Endothelial cell of umbilical vein (primary cell): Measurements from ENCODE around the gene COX4I1. TPM values are rescaled to one million over a fixed set of nuclear protein-coding genes. Genes with fewer than 3 reads are reported as not detected.

Experiments
- BruUV-seq: library from RNA; stranded (reverse); fragments of 400-500 nt; replicated peaks from 2 replicates; lab custom pipeline; 2021; lab: Mats Ljungman, UMichigan
- CTCF ChIA-PET: fragments of 300-600, 350-600 bp; sonication (Branson Sonifier 250); formaldehyde crosslinking; loops from one replicate; lab custom pipeline; 2021; ENCODE audit warnings: antibody characterized with exemption, inconsistent platforms; lab: Charles Lee
- POLR2A ChIA-PET: fragments of 300-600, 350-600 bp; sonication (Branson Sonifier 250); formaldehyde crosslinking; loops from one replicate; lab custom pipeline; 2021; ENCODE audit warnings: antibody characterized with exemption, inconsistent platforms; lab: Charles Lee
- DNase-seq: peaks from one replicate; pipeline ENCODE4 v3.0.0-alpha.2; 2011; ENCODE audit warnings: low read depth, low spot score
- FAIRE-seq: peaks from 2 replicates; lab custom pipeline; 2011; peaks lifted over from hg19 to GRCh38; lab: Jason Lieb, UNC
- H2AFZ ChIP-seq: 2 replicates; pipeline ENCODE4 v1.6.0; 2012; ENCODE audit warnings: low read depth, low read length, control low read depth, inconsistent platforms
- H3K27ac ChIP-seq: 2 replicates; pipeline ENCODE4 v1.5.1; 2011; ENCODE audit warnings: low read depth, mild to moderate bottlenecking, control low read depth, low read length, moderate library complexity; ENCODE audit not compliant: insufficient read depth
- H3K27me3 ChIP-seq, 2 experiments: 2 replicates each; pipeline versions ENCODE4 v1.6.0 to v1.6.1; 2011; ENCODE audit warnings: low read length in 2 of 2, mixed read lengths in 1 of 2; ENCODE audit not compliant: control insufficient read depth in 2 of 2, insufficient read depth in 2 of 2
- H3K36me3 ChIP-seq, 2 experiments: 2 replicates in 1 of 2; 3 replicates in 1 of 2; pipeline ENCODE4 v1.5.1; 2011; ENCODE audit warnings: low read length in 2 of 2, mild to moderate bottlenecking in 1 of 2, moderate library complexity in 1 of 2; ENCODE audit not compliant: control insufficient read depth in 2 of 2, insufficient read depth in 2 of 2; ENCODE audit errors: extremely low read depth in 1 of 2
- H3K4me1 ChIP-seq: 3 replicates; pipeline ENCODE4 v1.5.1; 2011; ENCODE audit warnings: mild to moderate bottlenecking, low read length; ENCODE audit not compliant: control insufficient read depth, insufficient read depth; ENCODE audit errors: extremely low read depth
- H3K4me2 ChIP-seq: 2 replicates; pipeline ENCODE4 v1.6.1; 2011; ENCODE audit warnings: low read length, control low read depth, mixed read lengths; ENCODE audit not compliant: insufficient read depth
- H3K4me3 ChIP-seq, 3 experiments: fragments of 200-600 bp in 1 of 3; sonication (generic), shearing (Covaris generic) in 1 of 3; replicated peaks in 1 of 3; 2 replicates each; pipeline ENCODE4 v1.5.1; 2011 to 2016; ENCODE audit warnings: control low read depth in 3 of 3, low read length in 3 of 3, mild to moderate bottlenecking in 2 of 3, inconsistent platforms in 1 of 3, low read depth in 1 of 3, moderate library complexity in 1 of 3; ENCODE audit not compliant: insufficient read depth in 1 of 3
- H3K79me2 ChIP-seq: 2 replicates; pipeline ENCODE4 v1.6.0; 2012; ENCODE audit warnings: low read length, inconsistent platforms; ENCODE audit not compliant: control insufficient read depth, insufficient read depth
- H3K9ac ChIP-seq: replicated peaks from 2 replicates; pipeline ENCODE3; 2011; ENCODE audit warnings: low read length, control low read depth; ENCODE audit not compliant: insufficient read depth; ENCODE audit errors: extremely low read depth
- H3K9me1 ChIP-seq: replicated peaks from 3 replicates; pipeline ENCODE4 v1.6.0; 2011; ENCODE audit warnings: mild to moderate bottlenecking, low read length; ENCODE audit not compliant: control insufficient read depth, insufficient read depth; ENCODE audit errors: extremely low read depth
- H3K9me3 ChIP-seq: replicated peaks from 2 replicates; pipeline ENCODE4 v1.5.1; 2012; ENCODE audit warnings: low read length, inconsistent platforms; ENCODE audit not compliant: control insufficient read depth, insufficient read depth
- H4K20me1 ChIP-seq: replicated peaks from 2 replicates; pipeline ENCODE3; 2011; ENCODE audit warnings: mild to moderate bottlenecking, low read length; ENCODE audit not compliant: control insufficient read depth, insufficient read depth; ENCODE audit errors: extremely low read depth
- EZH2 ChIP-seq: IDR thresholded peaks from 2 replicates; pipeline ENCODE4 v1.6.1; 2012; ENCODE audit warnings: borderline replicate concordance, low read depth, mild to moderate bottlenecking, moderate library complexity, low read length, inconsistent platforms; ENCODE audit not compliant: severe bottlenecking
- FOS ChIP-seq: IDR thresholded peaks from 2 replicates; pipeline ENCODE4 v1.6.1; 2011; ENCODE audit warnings: mild to moderate bottlenecking, low read length, moderate library complexity, borderline replicate concordance; ENCODE audit not compliant: insufficient read depth
- GATA2 ChIP-seq: IDR thresholded peaks from 2 replicates; pipeline ENCODE4 v1.7.0; 2011; ENCODE audit warnings: low read depth, mild to moderate bottlenecking, moderate library complexity, mixed read lengths, low read length; ENCODE audit not compliant: insufficient read length, insufficient read depth
- JUN ChIP-seq: IDR thresholded peaks from 2 replicates; pipeline ENCODE4 v1.6.1; 2011; ENCODE audit warnings: borderline replicate concordance, low read depth; ENCODE audit not compliant: insufficient read length, insufficient read depth
- MYC ChIP-seq: IDR thresholded peaks from one replicate; pipeline ENCODE4 v1.6.1; 2011; ENCODE audit warnings: mild to moderate bottlenecking, low read depth, low read length
- POLR2A ChIP-seq: IDR thresholded peaks from 2 replicates; pipeline ENCODE4 v1.6.1; 2012; ENCODE audit warnings: low read depth, mild to moderate bottlenecking, control low read depth, low read length
- POLR2AphosphoS5 ChIP-seq: IDR thresholded peaks from 2 replicates; pipeline ENCODE4 v1.6.1; 2012; ENCODE audit warnings: low read depth, mild to moderate bottlenecking, control low read depth, low read length, moderate library complexity; ENCODE audit not compliant: insufficient read depth
- dilution Hi-C: fragments of 300-500 bp; cut with MboI; formaldehyde crosslinking; loops from one replicate; pipeline ENCODE4 v1.15.0; 2019; ENCODE audit warnings: low sequenced_read_pairs; ENCODE audit not compliant: extremely low pct_ligation_motif_present
- intact Hi-C: fragments of 100-400 bp; cut with micrococcal nuclease; formaldehyde crosslinking; loops from one replicate; pipeline ENCODE4 v1.10.0; 2022
- polyA plus RNA-seq, 4 experiments: library from polyadenylated mRNA; depleted of rRNA in 3 of 4; stranded (reverse) in 3 of 4; unstranded in 1 of 4; fragments of >200 nt; gene quantifications; 2 replicates each; pipeline versions ENCODE4 v1.2.1 to v1.2.3, GENCODE V29; 2011 to 2012; ENCODE audit warnings: missing spikeins in 1 of 4
- total RNA-seq: library from RNA; stranded (reverse); gene quantifications from 2 replicates; pipeline ENCODE4 v1.2.3, GENCODE V29; 2021
- TF ChIP-seq, protein P1 (sequence below), 2 donors: IDR thresholded peaks; 1 replicate in 1 of 2; 2 replicates in 1 of 2; pipeline ENCODE4 v1.5.1; 2011; ENCODE audit warnings: low read length in 2 of 2, mild to moderate bottlenecking in 2 of 2, moderate library complexity in 2 of 2, control low read depth in 1 of 2, inconsistent platforms in 1 of 2, low read depth in 1 of 2; ENCODE audit not compliant: insufficient read depth in 1 of 2; ENCODE audit errors: extremely low read depth in 1 of 2
- TF ChIP-seq, protein P2 (sequence below): IDR thresholded peaks from 2 replicates; pipeline ENCODE4 v1.6.1; 2011; ENCODE audit not compliant: insufficient read depth, insufficient read length

COX4I1 gene
- total and polyA plus RNA-seq, 2 donors (not counting 3 experiments of a cell fraction or from before 2014, with no cell fraction given): 560 to 953 TPM

DNA sequence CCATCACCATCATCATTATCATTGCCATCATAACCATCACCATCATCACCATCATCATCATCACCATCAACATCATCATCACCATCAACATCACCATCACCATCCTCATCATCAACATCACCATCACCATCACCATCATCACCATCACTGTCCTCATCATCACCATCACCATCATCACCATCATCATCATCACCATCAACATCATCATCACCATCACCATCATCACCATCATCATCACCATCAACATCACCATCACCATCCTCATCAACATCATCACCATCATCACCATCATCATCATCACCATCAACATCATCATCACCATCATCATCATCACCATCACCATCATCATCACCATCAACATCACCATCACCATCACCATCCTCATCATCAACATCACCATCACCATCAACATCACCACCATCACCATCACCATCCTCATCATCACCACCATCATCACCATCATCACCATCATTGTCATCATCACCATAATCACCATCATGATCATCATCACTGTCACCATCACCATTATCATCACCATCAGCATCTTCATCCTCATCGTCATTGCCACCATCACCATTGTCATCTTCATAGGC lies 23.9 kb downstream of the COX4I1 start:
- no peak overlapping the region for H2AFZ ChIP-seq
- no peaks in the 10 kb centered on the region for H4K20me1 ChIP-seq
- H3K9me1 ChIP-seq: no peaks in the 10 kb centered on the region
- no peaks in the 10 kb centered on the region for H3K4me1 ChIP-seq
- no peak for FAIRE-seq
- no peak overlapping the region for H3K4me2 ChIP-seq
- no peak overlapping the region for H3K9ac ChIP-seq
- H3K36me3 ChIP-seq: no peaks in the 10 kb centered on the region
- dilution Hi-C loops: no loop called here
- no peaks in the 10 kb centered on the region for H3K79me2 ChIP-seq
- intact Hi-C loops: loop anchor here (5.0 kb wide), 1 partner anchor 74 kb away; the partner anchor contains the start of gene IRF8
- TF ChIP-seq, protein P1, sequence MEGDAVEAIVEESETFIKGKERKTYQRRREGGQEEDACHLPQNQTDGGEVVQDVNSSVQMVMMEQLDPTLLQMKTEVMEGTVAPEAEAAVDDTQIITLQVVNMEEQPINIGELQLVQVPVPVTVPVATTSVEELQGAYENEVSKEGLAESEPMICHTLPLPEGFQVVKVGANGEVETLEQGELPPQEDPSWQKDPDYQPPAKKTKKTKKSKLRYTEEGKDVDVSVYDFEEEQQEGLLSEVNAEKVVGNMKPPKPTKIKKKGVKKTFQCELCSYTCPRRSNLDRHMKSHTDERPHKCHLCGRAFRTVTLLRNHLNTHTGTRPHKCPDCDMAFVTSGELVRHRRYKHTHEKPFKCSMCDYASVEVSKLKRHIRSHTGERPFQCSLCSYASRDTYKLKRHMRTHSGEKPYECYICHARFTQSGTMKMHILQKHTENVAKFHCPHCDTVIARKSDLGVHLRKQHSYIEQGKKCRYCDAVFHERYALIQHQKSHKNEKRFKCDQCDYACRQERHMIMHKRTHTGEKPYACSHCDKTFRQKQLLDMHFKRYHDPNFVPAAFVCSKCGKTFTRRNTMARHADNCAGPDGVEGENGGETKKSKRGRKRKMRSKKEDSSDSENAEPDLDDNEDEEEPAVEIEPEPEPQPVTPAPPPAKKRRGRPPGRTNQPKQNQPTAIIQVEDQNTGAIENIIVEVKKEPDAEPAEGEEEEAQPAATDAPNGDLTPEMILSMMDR (IDR thresholded peaks at IDR 0.05; ENCODE audit: extremely low read depth in 1 of 2, insufficient read depth in 1 of 2, low read depth in 1 of 2, low read length in 2 of 2): no peak
- no peak for TF ChIP-seq EZH2
- TF ChIP-seq FOS: no peak
- no peak for TF ChIP-seq POLR2A
- no peak for TF ChIP-seq JUN
- no peak for TF ChIP-seq MYC
- TF ChIP-seq GATA2: no peak
- no peak for TF ChIP-seq POLR2AphosphoS5
- TF ChIP-seq, protein P2, sequence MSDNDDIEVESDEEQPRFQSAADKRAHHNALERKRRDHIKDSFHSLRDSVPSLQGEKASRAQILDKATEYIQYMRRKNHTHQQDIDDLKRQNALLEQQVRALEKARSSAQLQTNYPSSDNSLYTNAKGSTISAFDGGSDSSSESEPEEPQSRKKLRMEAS: no peak
- ChIA-PET CTCF (interaction anchor here (1.2 to 8.2 kb wide), 2 partner anchors 164 to 193 kb away, joined by 7 to 564 read pairs; no protein-coding TSS in a partner anchor), POLR2A (no interaction called here)
- no peak for DNase-seq
- BruUV-seq: no TSS peak
- H3K9me3 ChIP-seq: no peaks in the 10 kb centered on the region
- H3K4me3 ChIP-seq: no peak overlapping the region
- H3K27ac ChIP-seq: no peak overlapping the region
- peaks cover 0 to 2% of the 10 kb centered on the region in 2 experiments for H3K27me3 ChIP-seq
